Mammary epithelial cell (primary cell): ENCODE results near the gene TEX101.

Experiments used
- EZH2 ChIP-seq: IDR thresholded peaks from 2 replicates; pipeline ENCODE4 v1.6.1; 2012; ENCODE audit warnings: low read length, inconsistent platforms, borderline replicate concordance
- TF ChIP-seq, protein P1 (sequence below), 2 donors: IDR thresholded peaks in 1 of 2; conservative IDR thresholded peaks in 1 of 2; 2 replicates each; pipeline ENCODE4 v1.5.1; 2011 to 2012; ENCODE audit warnings: inconsistent platforms in 2 of 2, low read length in 2 of 2, mild to moderate bottlenecking in 2 of 2, control low read depth in 1 of 2, low read depth in 1 of 2; ENCODE audit not compliant: insufficient read depth in 1 of 2; ENCODE audit errors: extremely low read depth in 1 of 2

GRCh38 chr19:43406297-43406696, 8.4 kb upstream of the TEX101 start:
- TF ChIP-seq EZH2 = no peak
- TF ChIP-seq, protein P1, sequence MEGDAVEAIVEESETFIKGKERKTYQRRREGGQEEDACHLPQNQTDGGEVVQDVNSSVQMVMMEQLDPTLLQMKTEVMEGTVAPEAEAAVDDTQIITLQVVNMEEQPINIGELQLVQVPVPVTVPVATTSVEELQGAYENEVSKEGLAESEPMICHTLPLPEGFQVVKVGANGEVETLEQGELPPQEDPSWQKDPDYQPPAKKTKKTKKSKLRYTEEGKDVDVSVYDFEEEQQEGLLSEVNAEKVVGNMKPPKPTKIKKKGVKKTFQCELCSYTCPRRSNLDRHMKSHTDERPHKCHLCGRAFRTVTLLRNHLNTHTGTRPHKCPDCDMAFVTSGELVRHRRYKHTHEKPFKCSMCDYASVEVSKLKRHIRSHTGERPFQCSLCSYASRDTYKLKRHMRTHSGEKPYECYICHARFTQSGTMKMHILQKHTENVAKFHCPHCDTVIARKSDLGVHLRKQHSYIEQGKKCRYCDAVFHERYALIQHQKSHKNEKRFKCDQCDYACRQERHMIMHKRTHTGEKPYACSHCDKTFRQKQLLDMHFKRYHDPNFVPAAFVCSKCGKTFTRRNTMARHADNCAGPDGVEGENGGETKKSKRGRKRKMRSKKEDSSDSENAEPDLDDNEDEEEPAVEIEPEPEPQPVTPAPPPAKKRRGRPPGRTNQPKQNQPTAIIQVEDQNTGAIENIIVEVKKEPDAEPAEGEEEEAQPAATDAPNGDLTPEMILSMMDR (conservative IDR thresholded peaks at IDR 0.05 in 1 of 2, IDR thresholded peaks at IDR 0.05 in 1 of 2; ENCODE audit: extremely low read depth in 1 of 2, insufficient read depth in 1 of 2, low read depth in 1 of 2, low read length in 2 of 2) = no peak
